HL-60 (cell line): Measurements from ENCODE around the gene PKP3.

ENCODE experiments used
- CTCF ChIP-seq: IDR thresholded peaks from one replicate; pipeline ENCODE4 v1.5.1; 2011; ENCODE audit warnings: low read length, control low read depth, inconsistent platforms; ENCODE audit not compliant: insufficient read depth
- REST ChIP-seq: IDR thresholded peaks from 2 replicates; pipeline ENCODE4 v1.6.1; 2012; ENCODE audit warnings: low read depth; ENCODE audit not compliant: insufficient replicate concordance

- TF ChIP-seq CTCF (no peak), REST (no peak)
Observed at GRCh38 chr11:420911-421321, 26.9 kb downstream of the PKP3 start.
